HepG2 (cell line): Measurements from ENCODE around the gene FRAS1. TPM values are rescaled to one million over a fixed set of nuclear protein-coding genes. Genes with fewer than 3 reads are reported as not detected.

ENCODE experiments used
- FIP1L1 ChIP-seq: fragments of 200-400 bp; formaldehyde crosslinking; IDR thresholded peaks from 2 replicates; pipeline ENCODE4 v1.6.1; 2018; ENCODE audit warnings: low read depth, mild to moderate bottlenecking, low read length, moderate library complexity, borderline replicate concordance; ENCODE audit not compliant: insufficient read depth
- HIC2 ChIP-seq: sonication (generic); formaldehyde crosslinking; IDR thresholded peaks from 2 replicates; pipeline ENCODE4 v1.9.0; 2022; ENCODE audit warnings: low read depth, missing genetic modification reagents
- KAT7 ChIP-seq: IDR thresholded peaks from 2 replicates; pipeline ENCODE4 v1.6.1; 2018; ENCODE audit warnings: borderline replicate concordance, missing compliant biosample characterization
- NAIF1 ChIP-seq: sonication (generic); formaldehyde crosslinking; IDR thresholded peaks from 2 replicates; pipeline ENCODE4 v1.5.0; 2020; ENCODE audit warnings: mild to moderate bottlenecking, missing genetic modification reagents, borderline replicate concordance
- NCOA1 ChIP-seq: sonication (generic); formaldehyde crosslinking; IDR thresholded peaks from 2 replicates; pipeline ENCODE4 v1.9.0; 2021; ENCODE audit warnings: missing genetic modification reagents
- POLR2AphosphoS2 ChIP-seq: IDR thresholded peaks from 2 replicates; pipeline ENCODE4 v1.6.1; 2011; ENCODE audit warnings: low read depth, low read length, improper control_type of control experiment
- RBFOX2 ChIP-seq: fragments of 200-400 bp; formaldehyde crosslinking; IDR thresholded peaks from 2 replicates; pipeline ENCODE4 v1.6.1; 2017; ENCODE audit warnings: low read depth, mild to moderate bottlenecking, low read length
- TRIM24 ChIP-seq: sonication (generic); formaldehyde crosslinking; IDR thresholded peaks from 2 replicates; pipeline ENCODE4 v1.8.0; 2022; ENCODE audit warnings: mild to moderate bottlenecking, missing genetic modification reagents
- ZNF343 ChIP-seq: sonication (generic); formaldehyde crosslinking; IDR thresholded peaks from 2 replicates; pipeline ENCODE4 v1.4.0; 2020; ENCODE audit warnings: mild to moderate bottlenecking, missing genetic modification reagents
- polyA plus RNA-seq, 8 experiments: library from polyadenylated mRNA; depleted of rRNA in 3 of 8; stranded (reverse) in 7 of 8; unstranded in 1 of 8; fragments of >200 nt; fragmentation: Illumina TruSeq in 4 of 8; extraction: Trizol in 4 of 8; gene quantifications; 2 replicates each; pipeline versions ENCODE4 v1.2.1 to v1.2.3, GENCODE V29; 2011 to 2016; ENCODE audit warnings: low read depth in 4 of 8, missing spikeins in 1 of 8, mixed read lengths in 1 of 8; ENCODE audit not compliant: insufficient read depth in 1 of 8
- total RNA-seq, 5 experiments: library from RNA; depleted of rRNA; stranded (reverse); fragments of >200 nt; fragmentation: Illumina TruSeq; extraction: Trizol; gene quantifications; 2 replicates each; pipeline ENCODE4 v1.2.3, GENCODE V29; 2016; ENCODE audit warnings: low read depth in 1 of 5
- TF ChIP-seq, protein P1 (sequence below): sonication (generic); formaldehyde crosslinking; IDR thresholded peaks from 2 replicates; pipeline ENCODE4 v1.4.0; 2020; ENCODE audit warnings: mild to moderate bottlenecking, missing genetic modification reagents

The FRAS1 gene
- total and polyA plus RNA-seq, 2 of the 13 experiments (the other 11 are each of a cell fraction or from before 2014, with no cell fraction given), result 22.5 to 31.6 TPM

- TF ChIP-seq, protein P1, sequence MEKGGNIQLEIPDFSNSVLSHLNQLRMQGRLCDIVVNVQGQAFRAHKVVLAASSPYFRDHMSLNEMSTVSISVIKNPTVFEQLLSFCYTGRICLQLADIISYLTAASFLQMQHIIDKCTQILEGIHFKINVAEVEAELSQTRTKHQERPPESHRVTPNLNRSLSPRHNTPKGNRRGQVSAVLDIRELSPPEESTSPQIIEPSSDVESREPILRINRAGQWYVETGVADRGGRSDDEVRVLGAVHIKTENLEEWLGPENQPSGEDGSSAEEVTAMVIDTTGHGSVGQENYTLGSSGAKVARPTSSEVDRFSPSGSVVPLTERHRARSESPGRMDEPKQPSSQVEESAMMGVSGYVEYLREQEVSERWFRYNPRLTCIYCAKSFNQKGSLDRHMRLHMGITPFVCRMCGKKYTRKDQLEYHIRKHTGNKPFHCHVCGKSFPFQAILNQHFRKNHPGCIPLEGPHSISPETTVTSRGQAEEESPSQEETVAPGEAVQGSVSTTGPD (CRISPR knock-in tag), result peak; percentile 22; the same call in 1 of the 2 replicates
- TF ChIP-seq FIP1L1 (no peak), ZNF343 (CRISPR knock-in tag) (no peak; the same call in 1 of the 2 replicates), TRIM24 (CRISPR knock-in tag) (no peak), NCOA1 (CRISPR knock-in tag) (0 out of 2 replicates have a peak, but pooled peaks have one; percentile 60), HIC2 (CRISPR knock-in tag) (0 out of 2 replicates have a peak, but pooled peaks have one; percentile 13), RBFOX2 (peak; percentile 14; the same call in 1 of the 2 replicates), KAT7 (CRISPR knock-in tag) (0 out of 2 replicates have a peak, but pooled peaks have one; percentile 28), NAIF1 (CRISPR knock-in tag) (0 out of 2 replicates have a peak, but pooled peaks have one; percentile 30), POLR2AphosphoS2 (no peak)
- TF ChIP-seq, all 625 proteins: peak for 79
These were observed 752 bp downstream of the FRAS1 start (continued) for GRCh38 chr4:78057600-78058550.
